Measurements from ENCODE around the gene RELL2. TPM values are rescaled to one million over a fixed set of nuclear protein-coding genes. Genes with fewer than 3 reads are reported as not detected.

The RELL2 gene
- total RNA-seq, 2 experiments from 2014 or later, result 28.0 to 43.1 TPM

- no peaks in the 10 kb centered on the region for H3K79me2 ChIP-seq (ENCODE audit: insufficient read depth, low read depth, low read length)
- no TSS peak for BruUV-seq (replicated peaks)
- H2AFZ ChIP-seq (ENCODE audit: low read length), result no peak overlapping the region
- CTCF ChIA-PET (ENCODE audit: unreplicated experiment), result no interaction called here
- no peak overlapping the region for H3K27ac ChIP-seq (ENCODE audit: low read depth, low read length, poor library complexity, severe bottlenecking)
- peaks cover 13% of the 10 kb centered on the region for H3K4me1 ChIP-seq (ENCODE audit: insufficient read depth, low read length, poor library complexity, severe bottlenecking)
- H3K9me3 ChIP-seq (ENCODE audit: low read length), result no peaks in the 10 kb centered on the region
- no peak for TF ChIP-seq EZH2phosphoT487 (IDR thresholded peaks at IDR 0.05; ENCODE audit: borderline replicate concordance, low read depth, low read length)
- TF ChIP-seq CTCF (conservative IDR thresholded peaks at IDR 0.05; ENCODE audit: low read length), result no peak
- H3K4me2 ChIP-seq (ENCODE audit: low read length), result no peak overlapping the region
- H3K9me2 ChIP-seq (ENCODE audit: insufficient read depth, low read length), result no peaks in the 10 kb centered on the region
- no peak for DNase-seq (ENCODE audit: low spot score)
- no peaks in the 10 kb centered on the region for H3K36me3 ChIP-seq (ENCODE audit: insufficient read depth, low read length)
- H3K4me3 ChIP-seq (ENCODE audit: low read depth, low read length, poor library complexity, severe bottlenecking), result no peak overlapping the region
- POLR2A ChIA-PET, result no interaction called here
- intact Hi-C loops (cut with micrococcal nuclease; ENCODE audit: unreplicated experiment), result no loop called here
- no peaks in the 10 kb centered on the region for H4K20me1 ChIP-seq (ENCODE audit: insufficient read depth, low read length)
These were observed 17.5 kb downstream of the RELL2 start for GRCh38 chr5:141654298-141654697.

GRCh38 chr5:141655020-141655419 is 18.2 kb downstream of the RELL2 start:
- no peak overlapping the region for H2AFZ ChIP-seq (ENCODE audit: low read length)
- H4K20me1 ChIP-seq (ENCODE audit: insufficient read depth, low read length), result no peaks in the 10 kb centered on the region
- H3K4me3 ChIP-seq (ENCODE audit: low read depth, low read length, poor library complexity, severe bottlenecking), result no peak overlapping the region
- peaks cover 13% of the 10 kb centered on the region for H3K4me1 ChIP-seq (ENCODE audit: insufficient read depth, low read length, poor library complexity, severe bottlenecking)
- POLR2A ChIA-PET, result no interaction called here
- CTCF ChIA-PET (ENCODE audit: unreplicated experiment), result no interaction called here
- no peaks in the 10 kb centered on the region for H3K36me3 ChIP-seq (ENCODE audit: insufficient read depth, low read length)
- H3K79me2 ChIP-seq (ENCODE audit: insufficient read depth, low read depth, low read length), result no peaks in the 10 kb centered on the region
- H3K9me3 ChIP-seq (ENCODE audit: low read length), result no peaks in the 10 kb centered on the region
- TF ChIP-seq CTCF (conservative IDR thresholded peaks at IDR 0.05; ENCODE audit: low read length), result no peak
- no peak for TF ChIP-seq EZH2phosphoT487 (IDR thresholded peaks at IDR 0.05; ENCODE audit: borderline replicate concordance, low read depth, low read length)
- H3K4me2 ChIP-seq (ENCODE audit: low read length), result no peak overlapping the region
- DNase-seq (ENCODE audit: low spot score), result no peak
- no TSS peak for BruUV-seq (replicated peaks)
- no peak overlapping the region for H3K27ac ChIP-seq (ENCODE audit: low read depth, low read length, poor library complexity, severe bottlenecking)
- H3K9me2 ChIP-seq (ENCODE audit: insufficient read depth, low read length), result no peaks in the 10 kb centered on the region
- intact Hi-C loops (cut with micrococcal nuclease; ENCODE audit: unreplicated experiment), result no loop called here

- TF ChIP-seq EZH2phosphoT487 (IDR thresholded peaks at IDR 0.05; ENCODE audit: borderline replicate concordance, low read depth, low read length) (no peak), CTCF (conservative IDR thresholded peaks at IDR 0.05; ENCODE audit: low read length) (no peak)
- no peaks in the 10 kb centered on the region for H3K9me2 ChIP-seq (ENCODE audit: insufficient read depth, low read length)
- H3K9me3 ChIP-seq (ENCODE audit: low read length), result no peaks in the 10 kb centered on the region
- H3K4me2 ChIP-seq (ENCODE audit: low read length), result no peak overlapping the region
- DNase-seq (ENCODE audit: low spot score), result no peak
- H3K4me3 ChIP-seq (ENCODE audit: low read depth, low read length, poor library complexity, severe bottlenecking), result no peak overlapping the region
- no peaks in the 10 kb centered on the region for H3K79me2 ChIP-seq (ENCODE audit: insufficient read depth, low read depth, low read length)
- H3K4me1 ChIP-seq (ENCODE audit: insufficient read depth, low read length, poor library complexity, severe bottlenecking), result peaks cover 5% of the 10 kb centered on the region
- H2AFZ ChIP-seq (ENCODE audit: low read length), result no peak overlapping the region
- H3K27ac ChIP-seq (ENCODE audit: low read depth, low read length, poor library complexity, severe bottlenecking), result no peak overlapping the region
- ChIA-PET CTCF (ENCODE audit: unreplicated experiment) (no interaction called here), POLR2A (interaction anchor here (0.6 kb wide), 1 partner anchor 64 kb away, joined by 3 read pairs; no protein-coding TSS in a partner anchor)
- H4K20me1 ChIP-seq (ENCODE audit: insufficient read depth, low read length), result no peaks in the 10 kb centered on the region
- intact Hi-C loops (cut with micrococcal nuclease; ENCODE audit: unreplicated experiment), result no loop called here
- no peaks in the 10 kb centered on the region for H3K36me3 ChIP-seq (ENCODE audit: insufficient read depth, low read length)
- BruUV-seq (replicated peaks), result no TSS peak
These were observed 19.6 kb downstream of the RELL2 start for GRCh38 chr5:141656396-141656795.

Data from OCI-LY7 (cell line).